Activated naive CD4-positive, alpha-beta T cell treated with anti-CD3 and anti-CD28 coated beads, Interleukin-2, amount 50 U/mL, for 16 hours (primary cell): ENCODE results near the gene KRTAP5-4.
"Not testable (repeated sequence)": the region's sequence is repeated elsewhere in the genome, so short reads cannot be mapped to it uniquely, and the experiment has no call there.

Experiments
- DNase-seq: peaks from one replicate; pipeline ENCODE4 v3.0.0-alpha.2; 2020

KRTAP5-4 gene

GRCh38 chr11:1636291-1636950 lies 14.5 kb upstream of the KRTAP5-4 start:
- DNase-seq, result no peak

GRCh38 chr11:1633864-1634263 lies 11.9 kb upstream of the KRTAP5-4 start:
- DNase-seq, result no peak

GRCh38 chr11:1632053-1632714 lies 10.2 kb upstream of the KRTAP5-4 start:
- DNase-seq, result no peak

- no peak for DNase-seq
Observed at GRCh38 chr11:1631066-1631568, 9.2 kb upstream of the KRTAP5-4 start.

GRCh38 chr11:1630271-1630670 lies 8.3 kb upstream of the KRTAP5-4 start:
- no peak for DNase-seq

- no peak for DNase-seq
Observed at GRCh38 chr11:1629326-1630185, 7.6 kb upstream of the KRTAP5-4 start, which contains the start of gene KRTAP5-5. Gene KRTAP5-5, plus strand, starts transcription at chr11:1629775. Its CDS starts 66 bp downstream, at chr11:1629841.

- DNase-seq, result peak; percentile 61
Observed at GRCh38 chr11:1628506-1629325, 6.8 kb upstream of the KRTAP5-4 start.

- DNase-seq, result no peak
Observed at GRCh38 chr11:1625541-1625940, 3.6 kb upstream of the KRTAP5-4 start.

GRCh38 chr11:1624621-1625020 lies 2.7 kb upstream of the KRTAP5-4 start:
- DNase-seq, result no peak

- DNase-seq, result no peak
Observed at GRCh38 chr11:1623716-1624115, 1.8 kb upstream of the KRTAP5-4 start.

- DNase-seq, result no peak
Observed at GRCh38 chr11:1619449-1619848, 2.5 kb downstream of the KRTAP5-4 start.

GRCh38 chr11:1618231-1618630 lies 3.7 kb downstream of the KRTAP5-4 start:
- no peak for DNase-seq

GRCh38 chr11:1608363-1608762 lies 13.6 kb downstream of the KRTAP5-4 start, which contains the start of gene KRTAP5-3:
Gene KRTAP5-3, minus strand, starts transcription at chr11:1608463. Its CDS starts 78 bp downstream, at chr11:1608385.
- no peak for DNase-seq

- DNase-seq, result not testable (repeated sequence)
Observed at GRCh38 chr11:1607901-1608300, 14.0 kb downstream of the KRTAP5-4 start.

- DNase-seq, result not testable (repeated sequence)
Observed at GRCh38 chr11:1607156-1607845, 14.6 kb downstream of the KRTAP5-4 start.

GRCh38 chr11:1605923-1606322 lies 16.0 kb downstream of the KRTAP5-4 start:
- DNase-seq, result not testable (repeated sequence)

GRCh38 chr11:1604711-1605110 lies 17.2 kb downstream of the KRTAP5-4 start:
- DNase-seq, result no peak

GRCh38 chr11:1604181-1604580 lies 17.8 kb downstream of the KRTAP5-4 start:
- DNase-seq, result no peak

- no peak for DNase-seq
Observed at GRCh38 chr11:1603629-1604028, 18.3 kb downstream of the KRTAP5-4 start.

- not testable (repeated sequence) for DNase-seq
Observed at GRCh38 chr11:1601663-1602062, 20.3 kb downstream of the KRTAP5-4 start.

GRCh38 chr11:1600626-1601025 lies 21.3 kb downstream of the KRTAP5-4 start:
- DNase-seq, result no peak

GRCh38 chr11:1598816-1599215 lies 23.1 kb downstream of the KRTAP5-4 start:
- DNase-seq, result no peak
